DND-41 (cell line): ENCODE data around the gene PLAU.

Experiments
- ATAC-seq: fragments of 200-7000 bp; cut with Tn5 transposase; 3 replicates; pipeline ENCODE4 v1.9.1; 2021; ENCODE audit warnings: low read depth; ENCODE audit not compliant: insufficient read depth
- DNase-seq: peaks from one replicate; pipeline ENCODE4 v3.0.0-alpha.2; 2020
- H2AFZ ChIP-seq: 2 replicates; pipeline ENCODE4 v1.6.0; 2012; ENCODE audit warnings: low read depth, low read length
- H3K27ac ChIP-seq: 2 replicates; pipeline ENCODE4 v1.5.1; 2012; ENCODE audit warnings: low read length, inconsistent platforms
- H3K27me3 ChIP-seq: fragments of 200-600 bp; sonication (generic); 2 replicates; pipeline ENCODE4 v1.6.0; 2012; ENCODE audit warnings: low read length, mild to moderate bottlenecking, inconsistent platforms; ENCODE audit not compliant: insufficient read depth, poor library complexity
- H3K36me3 ChIP-seq: 2 replicates; pipeline ENCODE4 v1.5.1; 2012; ENCODE audit warnings: low read length, inconsistent platforms; ENCODE audit not compliant: insufficient read depth
- H3K4me1 ChIP-seq: 2 replicates; pipeline ENCODE4 v1.5.1; 2012; ENCODE audit warnings: mild to moderate bottlenecking, low read length; ENCODE audit not compliant: insufficient read depth
- H3K4me2 ChIP-seq: 2 replicates; pipeline ENCODE4 v1.6.0; 2012; ENCODE audit warnings: mild to moderate bottlenecking, moderate library complexity, low read length, inconsistent platforms; ENCODE audit not compliant: insufficient read depth
- H3K4me3 ChIP-seq, 2 experiments: fragments of 200-600 bp in 1 of 2; shearing (Covaris generic) in 1 of 2; 2 replicates each; pipeline ENCODE4 v1.5.1; 2012 to 2016; ENCODE audit warnings: inconsistent platforms in 2 of 2, low read length in 2 of 2, mild to moderate bottlenecking in 2 of 2, low read depth in 1 of 2, moderate library complexity in 1 of 2
- H3K79me2 ChIP-seq: 2 replicates; pipeline ENCODE4 v1.6.0; 2012; ENCODE audit warnings: low read length, inconsistent platforms; ENCODE audit not compliant: insufficient read depth
- H3K9ac ChIP-seq: 2 replicates; pipeline ENCODE4 v1.6.0; 2012; ENCODE audit warnings: low read depth, mild to moderate bottlenecking, inconsistent platforms, low read length, moderate library complexity
- H3K9me3 ChIP-seq: 2 replicates; pipeline ENCODE4 v1.5.1; 2012; ENCODE audit warnings: low read length, moderate library complexity, mild to moderate bottlenecking, inconsistent platforms; ENCODE audit not compliant: insufficient read depth, severe bottlenecking
- H4K20me1 ChIP-seq: 2 replicates; pipeline ENCODE4 v1.6.0; 2012; ENCODE audit warnings: low read length; ENCODE audit not compliant: insufficient read depth
- EZH2 ChIP-seq: IDR thresholded peaks from 3 replicates; pipeline ENCODE4 v1.6.1; 2012; ENCODE audit warnings: borderline replicate concordance, low read depth, mild to moderate bottlenecking, moderate library complexity, low read length, inconsistent platforms; ENCODE audit not compliant: severe bottlenecking
- TF ChIP-seq, protein P1 (sequence below): IDR thresholded peaks from 2 replicates; pipeline ENCODE4 v1.5.1; 2012; ENCODE audit warnings: borderline replicate concordance, low read length, moderate library complexity, mild to moderate bottlenecking; ENCODE audit not compliant: poor library complexity, severe bottlenecking; ENCODE audit errors: extremely low read depth

Gene PLAU

DNA sequence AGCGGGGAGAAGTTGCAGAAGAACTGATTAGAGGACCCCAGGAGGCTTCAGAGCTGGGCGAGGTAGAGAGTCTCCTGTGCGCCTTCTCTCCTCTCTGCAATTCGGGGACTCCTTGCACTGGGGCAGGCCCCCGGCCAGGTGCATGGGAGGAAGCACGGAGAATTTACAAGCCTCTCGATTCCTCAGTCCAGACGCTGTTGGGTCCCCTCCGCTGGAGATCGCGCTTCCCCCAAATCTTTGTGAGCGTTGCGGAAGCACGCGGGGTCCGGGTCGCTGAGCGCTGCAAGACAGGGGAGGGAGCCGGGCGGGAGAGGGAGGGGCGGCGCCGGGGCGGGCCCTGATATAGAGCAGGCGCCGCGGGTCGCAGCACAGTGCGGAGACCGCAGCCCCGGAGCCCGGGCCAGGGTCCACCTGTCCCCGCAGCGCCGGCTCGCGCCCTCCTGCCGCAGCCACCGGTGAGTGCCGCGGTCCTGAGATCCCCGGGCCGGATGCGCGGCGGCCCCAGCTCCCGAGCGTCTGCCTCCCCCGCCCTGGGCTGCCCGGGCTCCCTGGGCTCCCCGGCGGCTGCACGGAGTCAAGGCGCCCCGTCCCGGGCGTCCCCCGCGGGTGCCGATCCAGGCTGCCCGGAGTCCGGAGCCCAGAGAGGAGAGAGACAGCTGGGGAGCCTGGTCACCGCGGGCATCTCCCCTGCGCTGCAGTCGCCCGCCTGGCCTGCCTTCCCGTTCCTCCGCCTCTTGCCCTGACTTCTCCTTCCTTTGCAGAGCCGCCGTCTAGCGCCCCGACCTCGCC is at the start of gene PLAU:
TSS of gene PLAU (plus strand) at position 369 of the 789 bp plus-strand sequence. CDS start 424 bp downstream, outside the sequence.
- peaks cover 74% of the 10 kb centered on the region for H3K27me3 ChIP-seq
- H3K4me1 ChIP-seq: peaks cover 46% of the 10 kb centered on the region
- peak; percentile 59 for DNase-seq
- TF ChIP-seq EZH2: peak; percentile 59
- TF ChIP-seq, protein P1, sequence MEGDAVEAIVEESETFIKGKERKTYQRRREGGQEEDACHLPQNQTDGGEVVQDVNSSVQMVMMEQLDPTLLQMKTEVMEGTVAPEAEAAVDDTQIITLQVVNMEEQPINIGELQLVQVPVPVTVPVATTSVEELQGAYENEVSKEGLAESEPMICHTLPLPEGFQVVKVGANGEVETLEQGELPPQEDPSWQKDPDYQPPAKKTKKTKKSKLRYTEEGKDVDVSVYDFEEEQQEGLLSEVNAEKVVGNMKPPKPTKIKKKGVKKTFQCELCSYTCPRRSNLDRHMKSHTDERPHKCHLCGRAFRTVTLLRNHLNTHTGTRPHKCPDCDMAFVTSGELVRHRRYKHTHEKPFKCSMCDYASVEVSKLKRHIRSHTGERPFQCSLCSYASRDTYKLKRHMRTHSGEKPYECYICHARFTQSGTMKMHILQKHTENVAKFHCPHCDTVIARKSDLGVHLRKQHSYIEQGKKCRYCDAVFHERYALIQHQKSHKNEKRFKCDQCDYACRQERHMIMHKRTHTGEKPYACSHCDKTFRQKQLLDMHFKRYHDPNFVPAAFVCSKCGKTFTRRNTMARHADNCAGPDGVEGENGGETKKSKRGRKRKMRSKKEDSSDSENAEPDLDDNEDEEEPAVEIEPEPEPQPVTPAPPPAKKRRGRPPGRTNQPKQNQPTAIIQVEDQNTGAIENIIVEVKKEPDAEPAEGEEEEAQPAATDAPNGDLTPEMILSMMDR: no peak
- peak within 1 kb of the TSS; percentile 37; the same call in 1 of the 2 replicates for H3K9ac ChIP-seq
- H3K9me3 ChIP-seq: no peaks in the 10 kb centered on the region
- peak; percentile 82 for ATAC-seq
- peak within 1 kb of the TSS; percentile 87 for H3K4me2 ChIP-seq
- H3K27ac ChIP-seq: no peak within 1 kb of the TSS
- H3K36me3 ChIP-seq: no peaks in the 10 kb centered on the region
- H2AFZ ChIP-seq: peak within 1 kb of the TSS; percentile 64
- H4K20me1 ChIP-seq: peaks cover 24% of the 10 kb centered on the region
- H3K79me2 ChIP-seq: no peaks in the 10 kb centered on the region
- H3K4me3 ChIP-seq: peak within 1 kb of the TSS; percentile 20 to 57; a peak in 3 of 4 replicates

GRCh38 chr10:73862011-73862410 is 48.9 kb upstream of the PLAU start:
- no peak for DNase-seq
- no peak overlapping the region for H3K4me2 ChIP-seq
- TF ChIP-seq, protein P1: no peak
- TF ChIP-seq EZH2: no peak
- no peaks in the 10 kb centered on the region for H3K27me3 ChIP-seq
- H3K27ac ChIP-seq: no peak overlapping the region
- H4K20me1 ChIP-seq: peaks cover 42% of the 10 kb centered on the region
- H3K4me1 ChIP-seq: peaks cover 18% of the 10 kb centered on the region
- H3K9ac ChIP-seq: no peak overlapping the region
- H2AFZ ChIP-seq: no peak overlapping the region
- peaks cover 80% of the 10 kb centered on the region for H3K36me3 ChIP-seq
- H3K79me2 ChIP-seq: peaks cover 43% of the 10 kb centered on the region
- ATAC-seq: no peak
- no peaks in the 10 kb centered on the region for H3K9me3 ChIP-seq
- no peak overlapping the region for H3K4me3 ChIP-seq

DNA sequence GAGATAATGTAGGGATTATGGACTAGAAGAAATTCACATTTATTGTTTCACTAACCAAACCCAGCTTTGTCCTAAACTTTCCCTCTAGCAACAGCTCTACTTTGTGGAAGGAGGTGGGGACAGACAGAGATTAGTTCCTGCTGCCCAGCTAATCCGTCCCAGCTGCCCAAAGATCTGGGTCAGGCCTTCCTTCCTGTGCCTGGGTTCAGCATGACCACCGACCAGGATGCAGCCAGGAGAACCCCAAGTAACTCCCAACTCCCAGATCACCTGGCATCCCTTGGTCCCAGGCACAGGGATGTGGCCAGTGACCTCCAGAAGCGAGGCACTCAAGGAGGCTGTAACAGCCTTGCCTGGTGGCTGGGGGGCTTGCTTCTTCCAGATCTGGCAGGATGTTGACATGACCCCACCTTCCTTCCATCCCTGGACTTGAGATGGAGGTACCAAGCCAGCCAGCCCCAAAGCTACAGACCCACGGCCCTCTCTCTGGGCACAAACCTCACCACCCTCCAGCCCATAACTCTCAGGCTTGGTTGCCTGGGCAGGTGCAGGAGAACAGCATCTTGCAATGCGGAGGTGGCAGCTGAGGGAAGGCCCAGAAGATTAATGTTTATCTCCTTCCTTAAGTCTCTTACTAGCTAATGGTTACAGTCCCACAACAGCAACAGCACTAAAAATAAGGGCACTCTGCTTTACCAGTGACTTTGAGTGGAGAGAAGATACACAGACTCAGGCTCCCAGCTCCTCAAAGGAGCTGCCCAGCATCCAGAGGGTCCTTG is 47.7 kb upstream of the PLAU start:
- no peak overlapping the region for H3K27ac ChIP-seq
- peaks cover 74% of the 10 kb centered on the region for H3K36me3 ChIP-seq
- ATAC-seq (no peak), DNase-seq (no peak)
- no peaks in the 10 kb centered on the region for H3K9me3 ChIP-seq
- peaks cover 47% of the 10 kb centered on the region for H3K79me2 ChIP-seq
- no peak overlapping the region for H3K4me2 ChIP-seq
- no peak overlapping the region for H2AFZ ChIP-seq
- no peak for TF ChIP-seq EZH2
- TF ChIP-seq, protein P1: no peak
- H3K4me1 ChIP-seq: peaks cover 25% of the 10 kb centered on the region
- no peaks in the 10 kb centered on the region for H3K27me3 ChIP-seq
- H3K9ac ChIP-seq: no peak overlapping the region
- peaks cover 47% of the 10 kb centered on the region for H4K20me1 ChIP-seq
- no peak overlapping the region for H3K4me3 ChIP-seq
